Neural progenitor cell (in vitro differentiated cells): ENCODE measurements around the gene BTG3.

Source experiments
- EZH2 ChIP-seq: fragments of 200-600 bp; sonication (generic); IDR thresholded peaks from 2 replicates; pipeline ENCODE4 v1.6.1; 2017; ENCODE audit warnings: antibody characterized with exemption, mild to moderate bottlenecking, moderate library complexity
- TF ChIP-seq, protein P1 (sequence below): fragments of 200-600 bp; sonication (generic); IDR thresholded peaks from 2 replicates; pipeline ENCODE4 v1.5.1; 2017; ENCODE audit warnings: antibody characterized with exemption, mild to moderate bottlenecking

DNA sequence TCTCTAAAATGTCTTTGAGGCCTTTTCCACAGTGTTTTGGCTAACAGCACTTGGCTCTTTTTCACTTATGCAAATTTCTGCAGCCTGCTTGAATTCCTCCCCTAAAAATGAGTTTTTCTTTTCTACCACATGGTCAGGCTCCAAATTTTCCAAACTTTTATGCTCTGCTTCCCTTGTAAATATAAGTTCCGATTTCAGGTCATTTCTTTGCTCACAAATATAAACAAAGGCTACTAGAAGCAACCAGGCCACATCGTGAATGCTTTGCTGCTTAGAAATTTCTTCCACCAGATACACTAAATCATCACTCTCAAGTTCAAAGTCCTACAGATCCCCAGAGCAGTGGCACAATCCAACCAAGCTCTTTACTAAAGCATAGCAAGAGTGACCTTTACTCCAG is 28.1 kb upstream of the BTG3 start:
- TF ChIP-seq, protein P1, sequence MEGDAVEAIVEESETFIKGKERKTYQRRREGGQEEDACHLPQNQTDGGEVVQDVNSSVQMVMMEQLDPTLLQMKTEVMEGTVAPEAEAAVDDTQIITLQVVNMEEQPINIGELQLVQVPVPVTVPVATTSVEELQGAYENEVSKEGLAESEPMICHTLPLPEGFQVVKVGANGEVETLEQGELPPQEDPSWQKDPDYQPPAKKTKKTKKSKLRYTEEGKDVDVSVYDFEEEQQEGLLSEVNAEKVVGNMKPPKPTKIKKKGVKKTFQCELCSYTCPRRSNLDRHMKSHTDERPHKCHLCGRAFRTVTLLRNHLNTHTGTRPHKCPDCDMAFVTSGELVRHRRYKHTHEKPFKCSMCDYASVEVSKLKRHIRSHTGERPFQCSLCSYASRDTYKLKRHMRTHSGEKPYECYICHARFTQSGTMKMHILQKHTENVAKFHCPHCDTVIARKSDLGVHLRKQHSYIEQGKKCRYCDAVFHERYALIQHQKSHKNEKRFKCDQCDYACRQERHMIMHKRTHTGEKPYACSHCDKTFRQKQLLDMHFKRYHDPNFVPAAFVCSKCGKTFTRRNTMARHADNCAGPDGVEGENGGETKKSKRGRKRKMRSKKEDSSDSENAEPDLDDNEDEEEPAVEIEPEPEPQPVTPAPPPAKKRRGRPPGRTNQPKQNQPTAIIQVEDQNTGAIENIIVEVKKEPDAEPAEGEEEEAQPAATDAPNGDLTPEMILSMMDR = no peak
- no peak for TF ChIP-seq EZH2
